Measurements from ENCODE around the gene PSENEN.

Gene PSENEN

DNA sequence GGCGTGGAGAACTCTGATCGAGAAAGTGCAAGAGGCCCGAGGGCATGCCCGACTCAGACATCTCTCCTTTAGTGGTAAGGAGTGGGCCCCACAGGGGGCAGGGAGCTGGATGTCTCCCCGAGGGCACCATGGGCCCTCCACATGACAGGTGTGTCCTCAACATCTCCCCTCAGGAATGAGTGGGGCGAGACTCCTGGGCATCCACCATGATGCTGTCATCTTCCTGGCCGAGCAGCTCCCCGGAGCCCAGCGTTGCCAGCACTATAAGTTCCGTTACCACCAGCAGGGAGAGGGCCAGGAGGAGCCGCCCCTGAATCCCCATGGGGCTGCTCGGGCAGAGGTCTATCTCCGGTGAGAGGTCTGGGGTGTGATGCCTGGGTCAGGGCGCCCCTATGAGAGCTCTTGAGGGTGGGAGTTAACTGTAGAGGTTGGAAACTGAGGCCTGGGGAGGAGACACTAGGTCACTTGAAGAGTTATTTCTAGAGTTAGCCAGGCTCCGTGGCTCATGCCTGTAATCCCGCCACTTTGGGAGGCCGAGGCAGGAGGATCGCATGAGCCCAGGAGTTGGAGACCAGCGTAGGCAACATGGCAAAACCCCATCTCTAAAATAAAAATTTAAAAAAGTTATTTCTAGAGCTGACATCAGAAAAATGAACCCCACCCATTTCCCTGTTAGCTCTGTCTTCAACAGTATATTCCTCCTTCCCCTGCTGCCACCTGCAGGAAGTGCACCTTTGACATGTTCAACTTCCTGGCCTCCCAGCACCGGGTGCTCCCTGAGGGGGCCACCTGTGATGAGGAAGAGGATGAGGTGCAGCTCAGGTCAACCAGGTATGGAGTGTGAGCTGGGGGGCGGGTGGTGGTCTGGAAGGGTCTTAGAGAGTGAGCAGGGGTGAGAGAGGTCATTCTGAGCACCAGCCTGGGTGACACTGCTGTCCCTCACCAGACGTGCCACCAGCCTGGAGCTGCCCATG lies 8.3 kb upstream of the PSENEN start:
- no peak for DNase-seq

DNA sequence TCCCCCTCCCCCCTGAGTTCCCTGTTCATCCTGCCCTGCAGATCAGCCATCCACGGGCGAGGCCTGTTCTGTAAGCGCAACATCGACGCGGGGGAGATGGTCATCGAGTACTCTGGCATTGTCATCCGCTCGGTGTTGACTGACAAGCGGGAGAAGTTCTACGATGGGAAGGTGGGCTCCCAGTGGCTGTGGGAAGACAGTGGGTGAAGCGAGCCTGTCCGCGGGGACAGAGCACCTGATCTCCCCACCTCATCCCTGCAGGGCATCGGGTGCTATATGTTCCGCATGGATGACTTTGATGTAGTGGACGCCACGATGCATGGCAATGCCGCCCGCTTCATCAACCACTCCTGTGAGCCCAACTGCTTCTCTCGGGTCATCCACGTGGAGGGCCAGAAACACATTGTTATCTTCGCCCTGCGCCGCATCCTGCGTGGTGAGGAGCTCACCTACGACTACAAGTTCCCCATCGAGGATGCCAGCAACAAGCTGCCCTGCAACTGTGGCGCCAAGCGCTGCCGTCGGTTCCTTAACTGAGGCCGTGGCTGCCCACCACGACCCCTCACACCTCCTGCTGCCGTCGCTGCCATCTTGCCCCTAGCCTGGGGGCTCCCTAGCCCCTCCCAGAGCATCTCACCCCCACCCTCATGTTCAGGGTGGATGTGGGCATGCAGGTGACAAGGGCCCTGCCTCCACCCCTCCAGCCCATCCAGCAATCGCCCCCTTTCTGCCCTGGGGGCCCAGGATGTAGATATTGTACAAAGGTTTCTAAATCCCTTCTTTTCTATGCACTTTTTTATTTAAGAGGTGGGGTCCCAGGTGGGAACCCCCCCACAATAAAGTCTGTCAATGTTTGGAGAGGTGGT lies 7.2 kb upstream of the PSENEN start:
- no peak for DNase-seq

DNA sequence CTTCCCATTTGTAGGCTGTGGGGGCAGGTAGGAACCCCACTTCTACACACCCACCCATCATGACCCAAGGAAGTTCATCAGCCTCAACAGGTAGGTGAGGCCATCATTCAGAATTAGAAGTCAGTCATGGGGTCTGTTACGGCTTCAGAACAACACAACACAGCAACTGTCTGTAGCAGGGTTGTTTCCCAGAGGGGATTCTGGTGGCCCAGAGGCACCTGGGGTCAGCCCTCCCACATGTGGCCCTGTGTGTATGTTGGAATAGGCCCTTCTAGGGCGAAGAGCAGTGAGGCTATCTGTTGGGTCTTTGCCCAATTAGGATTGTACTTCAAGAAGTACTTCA lies 6.6 kb upstream of the PSENEN start:
- no peak for DNase-seq

DNA sequence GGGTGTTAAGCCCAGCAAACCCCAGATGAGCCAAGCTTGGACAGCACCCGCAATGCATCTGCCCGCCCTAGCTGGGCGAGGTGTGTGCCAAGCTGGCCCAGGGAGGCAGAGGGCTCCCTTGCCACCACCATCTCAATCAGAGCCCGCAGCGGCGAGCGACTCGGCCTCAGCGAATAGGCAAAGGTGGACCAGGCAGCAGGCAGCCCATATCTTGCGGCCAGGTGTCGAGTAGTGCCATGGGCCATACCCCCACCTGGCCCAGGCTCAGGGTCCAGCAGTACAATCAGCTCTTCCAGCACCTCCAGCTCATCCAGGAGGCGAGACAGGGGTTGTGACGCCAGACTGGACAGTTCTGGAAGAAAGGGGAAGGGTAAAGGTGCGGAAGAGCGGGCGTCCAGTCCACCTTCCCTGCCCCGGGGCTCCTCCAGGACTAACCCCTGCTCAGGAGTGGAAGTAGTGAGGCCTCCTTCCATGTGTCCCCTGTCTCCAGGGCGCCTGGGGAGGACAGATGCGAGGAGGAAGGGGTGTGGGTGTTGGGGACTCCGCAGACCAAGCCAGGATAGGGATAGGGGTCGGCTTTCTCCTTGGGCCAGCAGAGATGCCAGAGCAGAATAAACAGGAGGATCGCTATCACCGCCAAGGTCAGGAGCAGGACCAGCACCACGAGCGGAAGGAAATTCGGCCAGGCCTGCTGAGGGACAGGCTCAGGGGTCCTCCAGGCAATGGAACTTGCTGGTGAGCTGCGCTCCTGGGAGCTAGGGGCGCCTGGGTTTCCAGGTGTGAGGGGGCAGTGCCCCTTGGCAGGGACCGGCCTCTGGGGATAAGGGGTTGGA lies 6.0 kb upstream of the PSENEN start:
- no peak for DNase-seq

- DNase-seq: no peak
Measured at GRCh38 chr19:35740108-35740422, 5.4 kb upstream of the PSENEN start.

GRCh38 chr19:35740423-35741202 lies 4.8 kb upstream of the PSENEN start:
- DNase-seq: peak; percentile 94

DNA sequence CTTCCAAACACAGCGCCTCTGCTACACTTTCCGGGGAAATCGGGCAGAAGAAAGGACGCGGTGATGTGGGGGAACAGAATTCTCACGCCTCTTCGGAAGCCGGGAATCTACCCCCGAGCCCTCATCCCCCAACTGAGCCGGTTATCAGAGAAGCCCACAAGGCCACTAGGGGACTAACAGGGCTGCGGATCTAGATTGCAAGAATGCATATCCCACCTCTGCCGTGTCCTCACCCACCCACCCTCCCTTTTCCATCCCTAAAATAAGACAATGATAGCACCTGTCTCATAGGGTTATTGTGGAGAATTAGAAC lies 4.3 kb upstream of the PSENEN start:
- DNase-seq: no peak

DNA sequence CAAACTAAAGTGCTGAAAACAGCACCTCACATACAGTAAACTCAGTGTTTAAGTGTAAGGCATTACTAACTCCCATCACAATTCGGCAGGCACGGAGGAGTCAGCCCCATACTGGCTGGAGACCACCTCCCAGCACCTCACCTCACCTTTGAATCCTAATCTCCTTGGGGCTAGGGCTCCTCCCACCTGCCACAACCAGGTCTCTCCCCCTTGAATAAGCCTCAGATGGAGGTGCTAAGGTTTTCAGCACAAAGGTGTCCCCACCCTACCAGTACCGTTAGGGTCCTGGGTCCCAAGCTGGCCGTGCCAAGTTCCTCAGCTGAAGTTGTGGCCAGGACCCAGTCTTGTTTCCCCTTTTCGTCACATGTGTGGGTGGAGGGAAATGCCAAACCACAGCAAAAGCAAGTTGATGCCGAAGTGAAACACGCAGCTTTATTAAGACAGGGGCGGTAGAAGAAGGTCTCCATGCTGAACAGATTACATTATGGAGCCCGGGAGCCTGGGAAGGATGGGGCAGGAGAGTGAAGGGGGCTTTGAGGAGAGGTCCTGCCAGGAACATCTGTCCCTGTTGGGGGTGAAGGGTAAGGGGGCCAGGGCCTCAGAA lies 3.2 kb upstream of the PSENEN start, which contains the start of gene IGFLR1:
IGFLR1 (minus strand) TSS at position 332 of the 604 bp plus-strand sequence. CDS start 1,272 bp downstream, outside the sequence.
- DNase-seq: peak; percentile 50

DNA sequence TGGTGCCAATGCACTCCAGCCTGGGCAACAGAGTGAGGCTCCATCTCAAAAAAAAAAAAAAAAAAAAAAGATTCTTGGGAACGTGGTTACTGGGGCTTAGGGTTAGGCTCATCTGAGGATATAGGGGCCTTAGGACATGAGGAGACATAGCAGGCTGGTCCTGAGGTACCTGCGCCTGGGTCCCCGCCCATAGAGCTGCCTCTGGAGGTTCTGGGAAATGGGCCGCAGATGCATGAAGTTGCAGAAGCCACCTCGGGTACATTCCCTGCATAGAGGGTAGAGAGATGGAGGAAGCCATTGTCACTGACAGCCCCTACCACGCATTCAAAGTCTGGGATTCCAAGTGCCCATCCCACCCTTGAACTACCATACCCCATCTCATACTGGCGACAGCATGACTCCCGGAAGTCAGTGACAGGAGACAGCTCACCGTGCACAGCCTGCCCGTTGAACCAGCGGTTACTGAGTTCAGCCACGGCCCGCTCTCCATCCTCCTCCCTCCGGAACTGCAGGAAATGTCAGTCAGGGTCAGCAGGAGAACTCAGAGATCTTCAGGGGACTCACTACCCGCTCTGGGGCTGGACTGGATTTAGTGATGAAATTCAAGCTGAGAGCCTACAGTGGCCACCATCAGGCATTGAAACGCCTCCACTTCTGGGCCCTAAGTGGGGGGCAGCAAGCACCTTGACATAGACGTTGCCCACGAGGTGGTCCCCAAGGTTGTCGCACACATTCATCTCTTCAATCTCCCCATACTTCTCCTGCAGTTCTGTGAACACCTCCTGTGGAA lies 1.6 kb upstream of the PSENEN start:
- DNase-seq: no peak

DNA sequence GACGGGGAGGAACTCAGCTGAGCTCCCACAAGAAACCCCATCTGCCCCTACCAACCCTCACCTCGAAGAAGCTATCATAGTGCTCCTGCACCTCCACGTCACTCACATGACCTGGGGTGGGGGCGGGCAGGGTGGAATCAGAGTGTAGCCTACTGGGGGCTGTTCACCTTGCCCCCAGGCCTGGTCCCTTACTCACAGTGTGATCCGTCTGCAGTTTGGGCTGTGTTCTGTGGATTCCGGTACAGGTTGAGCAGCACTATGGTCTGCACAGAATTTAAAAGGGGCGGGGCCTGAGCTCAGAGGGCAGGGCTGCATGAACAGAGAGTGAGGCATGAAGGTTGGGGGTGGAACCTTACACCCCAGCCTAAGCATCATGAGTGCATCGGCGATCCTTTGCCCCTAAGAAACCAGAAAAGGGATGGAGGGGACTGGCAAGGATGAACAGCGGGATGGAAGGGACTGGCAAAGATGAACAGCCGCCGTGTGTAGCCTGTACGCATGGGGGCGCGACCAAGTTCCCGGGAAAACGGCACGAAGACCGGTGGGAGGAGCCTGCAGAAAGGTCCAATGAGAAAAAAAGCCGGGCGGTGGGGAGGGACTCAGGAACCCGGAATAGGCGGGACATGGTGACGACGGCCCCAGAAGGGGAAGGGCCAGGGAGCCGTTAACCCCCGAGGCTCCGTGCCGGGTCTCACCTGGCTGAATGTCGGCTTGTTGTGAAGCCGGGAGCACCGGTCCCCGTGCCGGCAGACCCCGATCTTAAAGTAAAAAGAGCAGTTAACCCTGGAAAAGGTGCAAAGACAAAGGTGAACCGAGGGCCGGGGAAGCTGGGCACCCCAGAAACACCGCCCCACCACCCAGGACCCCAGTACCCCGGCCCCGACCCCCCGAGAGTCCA lies 772 bp upstream of the PSENEN start:
- peak; percentile 90 for DNase-seq

DNA sequence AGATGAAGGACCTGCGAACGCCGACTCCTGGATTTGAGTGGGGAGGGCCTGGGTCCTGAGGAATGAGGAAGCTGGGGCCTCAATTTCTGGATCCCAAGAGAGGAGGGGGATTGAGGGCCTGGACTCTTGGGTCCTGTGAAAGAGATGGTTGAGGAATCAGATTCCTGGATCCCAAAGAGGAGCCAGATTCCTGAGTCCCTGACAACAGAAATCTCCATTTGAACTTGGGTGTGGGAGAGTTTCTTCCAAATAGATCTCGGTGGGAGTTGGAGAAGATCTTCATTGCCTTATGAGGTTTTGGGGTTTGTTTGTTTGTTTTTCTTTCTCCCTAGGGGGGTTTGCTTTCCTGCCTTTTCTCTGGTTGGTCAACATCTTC lies 624 bp downstream of the PSENEN start:
- DNase-seq: no peak

DNA sequence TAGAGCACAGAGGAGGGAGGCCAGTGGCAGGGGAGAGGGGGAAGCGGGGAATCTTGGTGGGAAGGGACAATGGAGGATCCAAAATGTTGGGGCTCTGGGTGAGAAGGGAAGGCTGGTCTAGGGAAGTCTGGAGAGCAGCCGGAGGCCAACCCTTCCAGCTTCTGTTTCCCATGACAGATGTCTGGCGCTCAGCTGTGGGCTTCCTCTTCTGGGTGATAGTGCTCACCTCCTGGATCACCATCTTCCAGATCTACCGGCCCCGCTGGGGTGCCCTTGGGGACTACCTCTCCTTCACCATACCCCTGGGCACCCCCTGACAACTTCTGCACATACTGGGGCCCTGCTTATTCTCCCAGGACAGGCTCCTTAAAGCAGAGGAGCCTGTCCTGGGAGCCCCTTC lies 1.1 kb downstream of the PSENEN start:
- DNase-seq: no peak

DNA sequence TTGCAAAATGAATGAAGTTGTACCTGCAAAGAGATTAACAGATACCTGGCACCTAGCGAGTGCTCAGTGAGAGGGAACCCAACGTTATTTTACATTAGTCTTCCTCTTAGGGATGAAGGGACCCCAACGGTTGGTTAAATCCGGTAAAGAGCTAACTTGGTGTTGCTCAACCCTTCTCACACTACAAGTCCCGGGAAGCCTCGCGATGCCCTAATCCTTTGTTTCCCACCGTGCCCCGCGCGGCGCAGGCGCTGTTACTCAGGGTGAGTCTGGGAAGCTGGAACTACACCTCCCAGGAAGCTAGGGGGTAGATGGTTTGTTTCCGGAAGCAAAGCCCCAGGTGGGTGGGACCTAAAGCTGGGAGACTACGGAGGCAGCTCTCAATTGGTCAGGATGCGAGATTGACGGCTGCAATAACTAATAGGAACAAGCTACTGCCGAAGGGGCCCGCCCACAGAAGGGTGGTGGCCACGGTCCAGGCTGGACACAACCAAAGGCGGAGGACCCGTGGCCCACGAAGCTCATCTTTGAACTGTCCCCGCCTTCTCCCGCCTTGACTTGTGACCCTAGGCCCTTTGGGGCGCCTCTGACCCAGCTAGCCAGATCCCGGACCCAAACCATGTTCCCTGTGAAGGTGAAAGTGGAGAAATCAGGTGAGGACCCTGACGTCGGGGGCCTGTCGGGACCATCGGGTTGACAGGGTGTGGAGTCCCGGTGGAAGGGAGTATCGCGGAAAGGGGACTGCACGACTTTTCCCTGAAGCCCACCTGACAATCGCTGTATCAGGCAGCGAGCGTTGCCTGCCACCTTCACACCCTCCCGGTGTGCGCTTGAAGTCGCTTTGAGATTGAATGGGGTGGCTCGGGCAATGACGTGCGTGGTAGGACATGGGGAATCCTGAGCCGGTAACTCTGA lies 2.9 kb downstream of the PSENEN start, which contains the start of gene LIN37:
LIN37 (plus strand) TSS at position 471 of the 915 bp plus-strand sequence; CDS start at position 620, 149 bp downstream.
- DNase-seq: peak; percentile 97

DNA sequence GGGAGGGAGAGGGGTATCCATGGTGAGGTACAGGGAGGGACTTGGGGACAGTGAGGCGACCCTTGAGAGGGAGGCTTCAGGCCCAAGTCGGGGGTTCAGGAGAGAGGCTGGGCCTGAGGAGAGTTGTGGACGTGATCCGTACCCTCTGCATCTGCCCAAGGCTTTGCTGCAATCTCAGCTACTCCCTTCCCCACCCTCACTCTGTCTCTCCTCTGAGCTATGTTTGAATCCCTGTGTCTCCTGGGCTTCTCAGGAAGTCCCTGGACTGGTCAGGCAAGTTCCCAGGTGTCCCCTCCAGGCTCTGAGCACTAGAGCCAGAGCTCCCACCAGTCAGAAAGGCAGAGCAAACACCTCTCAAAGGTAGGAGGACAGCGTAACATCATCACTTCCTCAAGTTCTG lies 4.7 kb downstream of the PSENEN start:
- DNase-seq: no peak

GRCh38 chr19:35751839-35752745 lies 6.6 kb downstream of the PSENEN start:
- no peak for DNase-seq

- no peak for DNase-seq
Measured at GRCh38 chr19:35752746-35753350, 7.4 kb downstream of the PSENEN start.
